Activated T-helper 1 cell treated with anti-CD3 and anti-CD28 coated beads, Interleukin-2, amount 50 U/mL, for 16 hours (primary cell): ENCODE data around the gene LIF.

ENCODE experiments used
- DNase-seq, 2 donors: peaks; one replicate each; pipeline ENCODE4 v3.0.0-alpha.2; 2020; ENCODE audit warnings: low read depth in 1 of 2, low spot score in 1 of 2

The LIF gene

GRCh38 chr22:30245985-30246813 lies at the start of gene LIF:
Gene LIF (minus strand): TSS chr22:30246759. CDS start chr22:30246695, 64 bp downstream.
- peak in 1 of 2 donors; percentile 30 for DNase-seq

GRCh38 chr22:30296324-30296723 lies 49.8 kb upstream of the LIF start:
- no peak for DNase-seq

- DNase-seq, result no peak
Measured at GRCh38 chr22:30295576-30295975, 49.0 kb upstream of the LIF start.

GRCh38 chr22:30294830-30295229 lies 48.3 kb upstream of the LIF start:
- no peak for DNase-seq

GRCh38 chr22:30294066-30294465 lies 47.5 kb upstream of the LIF start:
- DNase-seq, result no peak

GRCh38 chr22:30293026-30293425 lies 46.5 kb upstream of the LIF start:
- DNase-seq, result no peak

- no peak for DNase-seq
Measured at GRCh38 chr22:30292069-30292970, 45.8 kb upstream of the LIF start.

- DNase-seq, result no peak
Measured at GRCh38 chr22:30291058-30291892, 44.7 kb upstream of the LIF start.

- DNase-seq, result no peak
Measured at GRCh38 chr22:30290342-30291057, 43.9 kb upstream of the LIF start.

GRCh38 chr22:30289980-30290313 lies 43.4 kb upstream of the LIF start:
- no peak for DNase-seq

- peak; percentile 76 to 79 for DNase-seq
Measured at GRCh38 chr22:30289141-30289979, 42.8 kb upstream of the LIF start, which contains the start of gene CASTOR1. Gene CASTOR1 (minus strand): TSS chr22:30289505. CDS start chr22:30289497, 8 bp downstream.

- DNase-seq, result no peak
Measured at GRCh38 chr22:30288419-30289140, 42.0 kb upstream of the LIF start.

GRCh38 chr22:30287648-30288418 lies 41.3 kb upstream of the LIF start:
- peak; percentile 76 to 79 for DNase-seq

- peak; percentile 83 for DNase-seq
Measured at GRCh38 chr22:30286813-30287647, 40.5 kb upstream of the LIF start.

- no peak for DNase-seq
Measured at GRCh38 chr22:30286331-30286730, 39.8 kb upstream of the LIF start.

GRCh38 chr22:30285846-30286200 lies 39.3 kb upstream of the LIF start:
- DNase-seq, result no peak

- no peak for DNase-seq
Measured at GRCh38 chr22:30285176-30285845, 38.8 kb upstream of the LIF start.
